ENCODE data around the gene SLC7A8.

Gene SLC7A8

GRCh38 chr14:23182372-23183157 lies 895 bp downstream of the SLC7A8 start:
- peak; percentile 24 for DNase-seq (ENCODE audit: low spot score)

GRCh38 chr14:23181946-23182345 lies 1.5 kb downstream of the SLC7A8 start:
- no peak for DNase-seq (ENCODE audit: low spot score)

DNA sequence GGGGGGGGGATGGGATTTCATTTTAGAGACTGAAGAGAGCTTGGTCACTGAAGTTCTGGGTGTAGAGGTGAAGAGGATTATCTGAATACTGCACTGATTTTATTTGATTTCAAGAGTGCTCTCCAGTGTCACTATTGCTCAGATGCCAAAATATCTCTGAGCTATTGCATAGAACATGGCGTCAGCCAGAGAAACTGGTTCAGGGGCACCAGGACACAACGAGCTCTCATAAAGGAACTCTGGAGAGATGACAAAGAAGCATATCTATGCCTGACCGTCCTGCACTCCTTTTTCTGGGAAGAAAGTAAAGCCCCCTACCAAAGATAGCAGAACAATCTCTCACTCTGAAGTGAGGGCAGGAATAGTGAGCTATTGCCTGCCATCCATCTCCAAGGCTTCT lies 2.0 kb downstream of the SLC7A8 start:
- no peak for DNase-seq (ENCODE audit: low spot score)

- no peak for DNase-seq (ENCODE audit: low spot score)
Measured at GRCh38 chr14:23177181-23177580, 6.3 kb downstream of the SLC7A8 start.

DNA sequence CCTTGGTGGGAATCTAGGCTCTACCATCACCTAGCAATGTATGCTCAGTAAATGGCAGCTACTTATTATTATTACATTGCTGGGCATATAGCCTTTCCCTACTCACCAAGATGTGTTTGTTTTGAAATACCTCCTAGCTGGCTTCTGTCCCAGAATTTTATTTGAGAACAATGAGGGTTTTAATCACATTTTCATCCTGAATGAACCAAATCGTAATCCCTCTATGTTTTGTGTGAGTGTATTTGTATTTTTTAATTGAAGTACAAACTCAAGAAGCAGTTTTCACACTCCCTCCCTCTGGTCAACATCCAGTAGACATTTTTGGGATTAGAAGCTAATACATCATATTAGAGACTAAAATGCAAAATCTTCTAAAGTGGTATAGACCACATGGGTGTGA lies 7.6 kb downstream of the SLC7A8 start:
- no peak for DNase-seq (ENCODE audit: low spot score)

DNA sequence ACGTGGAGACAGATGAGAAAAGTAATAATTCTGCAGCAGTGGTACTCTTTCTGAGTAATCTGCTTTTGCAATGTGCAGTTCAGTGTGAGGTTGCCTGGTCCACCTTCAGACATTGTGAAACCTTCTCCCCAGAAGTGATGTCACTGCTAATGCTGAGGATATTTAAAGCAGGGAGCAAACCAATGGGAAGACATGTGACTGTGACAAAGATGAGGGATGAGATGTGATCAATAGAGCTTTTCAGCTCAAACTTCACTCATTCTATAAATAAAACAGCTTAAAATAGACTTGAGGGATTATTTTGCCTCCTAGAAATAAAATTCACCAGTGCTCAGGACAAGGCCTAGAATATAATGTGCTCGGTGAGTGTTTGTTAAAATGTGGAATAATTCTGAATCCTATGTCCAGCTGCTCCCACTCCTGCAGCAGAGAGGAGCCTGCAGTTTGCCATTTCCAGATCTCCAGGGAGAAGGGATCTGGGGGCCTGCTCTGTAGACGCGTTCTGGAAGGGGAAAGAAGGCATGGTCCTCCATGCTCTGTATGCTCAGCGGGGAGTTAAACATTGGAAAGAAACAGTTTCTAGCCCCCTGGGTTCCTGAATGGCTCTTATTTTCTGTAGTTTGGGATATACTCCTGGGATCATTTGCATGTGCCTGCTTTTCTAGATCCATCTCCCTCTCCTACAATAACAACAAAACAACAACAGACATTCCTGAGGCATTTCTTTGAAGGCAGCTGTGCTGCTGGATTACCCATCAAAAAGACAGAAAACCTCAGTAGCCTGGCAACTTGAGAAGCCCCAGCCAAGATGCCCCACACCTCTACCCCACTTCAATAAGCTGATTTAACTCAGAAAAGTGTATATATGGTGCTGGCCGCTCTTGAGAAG lies 8.9 kb downstream of the SLC7A8 start:
- no peak for DNase-seq (ENCODE audit: low spot score)

DNA sequence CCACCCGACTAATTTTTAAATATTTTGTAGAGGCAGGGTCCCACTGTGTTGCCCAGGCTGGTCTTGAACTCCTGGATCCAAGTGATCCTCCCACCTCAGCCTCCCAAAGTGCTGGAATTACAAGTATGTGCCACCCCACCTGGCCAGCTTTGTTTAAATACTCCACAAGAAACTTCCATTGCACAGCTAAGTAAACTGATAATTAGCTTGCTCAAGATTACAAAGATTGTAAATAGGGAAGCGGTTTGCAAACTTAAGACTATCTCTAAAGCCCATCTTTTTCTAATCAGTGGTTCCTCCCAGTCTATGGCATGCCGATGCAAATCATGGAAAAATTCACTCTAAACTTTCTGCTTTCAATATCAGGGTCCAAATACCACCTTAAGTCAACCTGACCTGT lies 9.7 kb downstream of the SLC7A8 start:
- DNase-seq (ENCODE audit: low spot score), result no peak

DNA sequence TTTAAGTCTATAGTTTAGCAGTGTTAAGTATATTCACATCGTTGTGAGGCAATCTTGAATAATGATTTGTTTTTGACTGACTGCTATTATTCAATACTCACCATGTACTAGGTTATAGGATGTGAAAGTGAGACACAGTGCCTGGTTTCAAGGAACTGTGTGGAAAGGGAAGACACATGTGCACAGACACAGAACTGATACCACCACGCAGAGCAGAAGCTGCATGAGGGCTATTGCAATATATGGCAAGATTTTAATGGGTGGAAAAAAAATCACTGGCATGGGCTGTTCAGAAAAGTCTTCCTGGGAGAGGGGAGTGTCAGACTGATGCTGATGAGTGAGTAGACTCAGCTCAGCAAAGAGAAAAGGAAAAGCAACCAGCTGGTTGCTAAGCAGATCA lies 10.4 kb downstream of the SLC7A8 start:
- DNase-seq (ENCODE audit: low spot score), result no peak

GRCh38 chr14:23172574-23172973 lies 10.9 kb downstream of the SLC7A8 start:
- no peak for DNase-seq (ENCODE audit: low spot score)

DNA sequence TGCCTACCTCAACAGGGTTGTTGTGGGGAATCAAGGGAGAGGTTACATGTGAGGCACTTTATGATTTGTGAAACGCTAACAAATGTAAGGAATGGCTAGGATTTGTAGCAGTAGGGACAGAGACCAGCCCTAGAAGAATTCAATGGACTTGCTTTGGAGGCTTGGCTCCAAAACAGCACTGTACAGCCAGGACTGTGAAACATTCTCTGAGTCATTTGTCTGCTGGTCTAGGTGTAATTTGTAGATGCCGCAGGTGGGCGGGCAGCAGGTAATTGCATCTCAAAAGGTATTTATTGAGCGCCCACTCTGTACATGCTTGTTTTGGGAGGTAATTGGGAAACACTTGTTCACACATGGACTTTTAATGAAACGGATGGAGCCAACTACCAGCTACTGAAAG lies 11.4 kb downstream of the SLC7A8 start:
- DNase-seq (ENCODE audit: low spot score), result no peak

GRCh38 chr14:23171222-23171975 lies 12.1 kb downstream of the SLC7A8 start:
- DNase-seq (ENCODE audit: low spot score), result no peak

DNA sequence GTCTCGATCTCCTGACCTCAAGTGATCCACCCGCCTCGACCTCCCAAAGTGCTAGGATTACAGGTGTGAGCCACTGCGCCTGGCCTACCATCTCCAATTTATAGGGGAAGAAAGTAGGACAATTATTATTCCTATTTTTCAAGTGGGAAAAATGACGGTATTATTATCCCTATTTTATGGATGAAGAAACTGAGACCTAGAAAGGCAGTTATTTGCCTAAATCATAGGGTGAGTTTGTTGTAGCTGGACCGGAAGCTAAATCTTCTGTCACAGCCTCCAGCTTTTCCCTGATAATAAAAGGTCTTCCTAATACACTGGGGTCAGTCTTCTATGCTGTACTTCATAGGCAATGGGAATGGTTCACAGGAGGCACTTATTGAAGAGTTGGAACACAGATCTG lies 13.8 kb downstream of the SLC7A8 start:
- no peak for DNase-seq (ENCODE audit: low spot score)

- DNase-seq (ENCODE audit: low spot score), result no peak
Measured at GRCh38 chr14:23168246-23168645, 15.2 kb downstream of the SLC7A8 start.

DNA sequence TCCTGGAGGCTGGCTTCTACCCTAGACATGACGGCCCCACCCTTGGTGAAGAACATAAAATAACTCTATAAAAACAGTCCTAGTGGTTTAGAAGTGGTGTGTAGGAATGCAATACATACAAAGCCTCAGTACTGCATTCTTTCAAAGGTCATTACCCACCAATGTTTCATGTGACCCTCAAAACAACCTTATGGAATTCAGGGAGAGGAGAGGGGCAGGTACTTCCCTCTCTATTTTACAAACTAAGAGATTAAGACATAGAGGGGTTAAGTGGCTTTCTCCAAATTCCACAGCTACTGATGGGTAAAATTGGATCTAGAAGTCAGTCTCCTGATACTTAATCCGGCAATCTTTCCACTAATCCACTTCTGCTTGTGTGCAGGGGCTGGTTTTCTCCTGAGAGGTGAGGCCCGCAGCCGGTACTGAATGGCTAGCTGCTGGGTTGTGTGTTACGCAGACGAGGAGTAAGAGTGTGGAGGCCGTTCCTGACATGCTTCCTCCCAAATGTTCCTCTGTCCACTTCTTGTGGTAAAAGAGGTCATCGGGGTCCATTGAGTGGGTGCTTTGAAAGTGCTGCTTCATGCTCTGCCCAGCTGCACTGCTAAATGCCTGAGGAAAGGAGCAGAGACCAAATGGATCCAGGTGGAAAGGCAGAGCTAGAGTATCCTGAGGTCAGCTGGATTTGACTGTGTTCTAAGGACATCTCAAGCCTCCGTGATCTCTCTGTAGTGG lies 16.2 kb downstream of the SLC7A8 start:
- no peak for DNase-seq (ENCODE audit: low spot score)

DNA sequence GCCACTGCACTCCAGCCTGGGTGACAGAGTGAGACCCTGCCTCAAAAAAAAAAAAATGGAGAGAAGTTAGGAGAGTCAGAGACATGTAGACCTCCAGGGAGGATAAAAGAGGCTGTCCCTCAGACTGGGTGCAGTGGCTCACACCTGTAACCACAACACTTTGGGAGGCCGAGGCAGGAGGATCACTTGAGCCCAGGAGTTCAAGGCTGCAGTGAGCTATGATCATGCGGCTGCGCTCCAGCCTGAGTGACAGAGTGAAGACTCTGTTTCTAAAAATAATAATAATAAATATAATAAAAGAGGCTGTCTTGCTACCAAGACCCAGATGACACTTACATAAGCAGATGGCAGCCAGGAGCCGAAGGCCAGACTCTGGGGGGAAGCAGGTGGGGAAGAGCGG lies 18.5 kb downstream of the SLC7A8 start:
- no peak for DNase-seq (ENCODE audit: low spot score)

DNA sequence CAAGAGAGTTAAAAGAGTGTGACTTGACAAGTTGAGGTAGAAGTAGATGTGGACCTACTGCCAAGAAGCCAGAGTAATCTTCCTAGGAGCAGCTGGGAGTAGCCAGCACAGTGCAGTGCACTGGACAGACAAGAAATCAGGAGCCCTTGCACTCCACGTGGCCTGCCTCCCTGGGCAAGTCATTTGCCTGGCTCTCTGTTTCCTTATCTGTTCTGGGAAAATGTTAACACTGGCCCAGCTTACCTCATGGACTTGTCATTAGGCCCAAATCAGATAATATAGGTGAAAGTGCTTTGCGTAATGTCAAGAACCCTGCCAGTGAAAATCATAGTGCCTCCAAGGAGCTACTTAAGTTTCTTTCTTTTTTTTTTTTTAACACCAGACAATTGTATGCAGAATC lies 19.2 kb downstream of the SLC7A8 start:
- DNase-seq (ENCODE audit: low spot score), result no peak

GRCh38 chr14:23163830-23164229 lies 19.6 kb downstream of the SLC7A8 start:
- no peak for DNase-seq (ENCODE audit: low spot score)

DNA sequence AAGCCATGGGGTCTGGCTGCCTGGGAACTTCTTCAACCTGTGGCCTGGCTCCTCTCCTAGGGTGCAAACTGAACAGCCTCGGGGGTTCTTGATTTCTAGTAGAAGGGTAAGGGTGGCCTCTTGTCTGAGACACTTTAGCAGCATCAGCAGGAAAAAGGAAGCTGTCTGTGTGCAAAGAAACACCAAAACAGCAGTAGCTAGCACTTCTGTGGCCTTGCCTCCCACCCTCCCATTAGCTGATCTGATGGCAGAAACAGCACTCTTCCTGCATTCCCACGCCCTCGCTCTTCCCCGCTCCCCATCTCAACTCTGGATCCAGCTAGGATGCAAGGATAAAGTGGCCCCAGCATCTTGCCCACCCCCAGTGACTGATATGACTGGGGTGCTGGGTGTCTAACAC lies 20.7 kb downstream of the SLC7A8 start:
- DNase-seq (ENCODE audit: low spot score), result no peak

GRCh38 chr14:23162005-23162404 lies 21.5 kb downstream of the SLC7A8 start:
- DNase-seq (ENCODE audit: low spot score), result no peak

GRCh38 chr14:23160924-23161522 lies 22.4 kb downstream of the SLC7A8 start:
- DNase-seq (ENCODE audit: low spot score), result no peak

- DNase-seq (ENCODE audit: low spot score), result no peak
Measured at GRCh38 chr14:23159532-23159931, 23.9 kb downstream of the SLC7A8 start.

GRCh38 chr14:23158779-23159178 lies 24.7 kb downstream of the SLC7A8 start:
- no peak for DNase-seq (ENCODE audit: low spot score)
